Measurements from ENCODE around the gene CDK5RAP2. TPM values are rescaled to one million over a fixed set of nuclear protein-coding genes. Genes with fewer than 3 reads are reported as not detected.

CDK5RAP2 gene
- total and polyA plus RNA-seq, 9 of the 15 experiments (the other 6 are each of a cell fraction or from before 2014, with no cell fraction given) = 19.9 to 68.8 (median 42.2) TPM

DNA sequence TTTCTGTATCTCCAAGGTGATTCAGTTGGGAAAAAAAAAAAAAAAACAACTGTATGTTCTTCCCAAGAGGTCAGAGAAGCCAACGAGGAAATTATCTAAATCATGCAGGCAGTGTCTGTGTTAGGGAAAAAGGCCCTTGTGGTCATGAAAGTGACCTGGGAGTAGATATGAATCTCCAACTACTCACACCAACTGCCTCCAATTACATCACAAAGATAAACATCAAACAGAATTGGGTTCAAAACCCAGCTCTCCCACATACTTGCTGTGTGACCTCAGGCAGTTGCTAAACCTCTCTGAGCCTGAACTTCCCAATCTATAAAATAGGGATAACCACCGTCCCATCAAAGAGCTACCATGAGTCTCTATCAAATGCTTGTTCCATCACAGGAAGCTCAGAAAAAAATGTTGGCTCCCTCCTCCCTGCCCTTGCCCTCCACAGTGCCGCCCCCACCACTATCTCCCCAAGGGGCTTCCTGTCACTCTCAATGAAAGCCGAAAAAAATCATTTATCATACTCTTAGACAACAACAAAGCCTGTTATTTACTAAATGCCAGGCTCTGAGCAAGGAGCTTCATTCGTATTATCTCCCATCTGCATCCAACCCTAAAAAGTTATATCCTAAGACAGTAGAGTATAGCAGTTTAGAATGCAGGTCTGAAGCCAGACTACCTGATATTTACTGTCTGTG, 42.9 kb downstream of the CDK5RAP2 start (continued):
- TF ChIP-seq, protein P1, sequence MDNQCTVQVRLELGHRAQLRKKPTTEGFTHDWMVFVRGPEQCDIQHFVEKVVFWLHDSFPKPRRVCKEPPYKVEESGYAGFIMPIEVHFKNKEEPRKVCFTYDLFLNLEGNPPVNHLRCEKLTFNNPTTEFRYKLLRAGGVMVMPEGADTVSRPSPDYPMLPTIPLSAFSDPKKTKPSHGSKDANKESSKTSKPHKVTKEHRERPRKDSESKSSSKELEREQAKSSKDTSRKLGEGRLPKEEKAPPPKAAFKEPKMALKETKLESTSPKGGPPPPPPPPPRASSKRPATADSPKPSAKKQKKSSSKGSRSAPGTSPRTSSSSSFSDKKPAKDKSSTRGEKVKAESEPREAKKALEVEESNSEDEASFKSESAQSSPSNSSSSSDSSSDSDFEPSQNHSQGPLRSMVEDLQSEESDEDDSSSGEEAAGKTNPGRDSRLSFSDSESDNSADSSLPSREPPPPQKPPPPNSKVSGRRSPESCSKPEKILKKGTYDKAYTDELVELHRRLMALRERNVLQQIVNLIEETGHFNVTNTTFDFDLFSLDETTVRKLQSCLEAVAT (IDR thresholded peaks at IDR 0.05) = 0 out of 4 replicates have a peak, but pooled peaks of 1 of the 2 experiments have one; percentile 45
- TF ChIP-seq FOSL1 (tag; conservative IDR thresholded peaks at IDR 0.05) = peak; percentile 66
- TF ChIP-seq NBN (IDR thresholded peaks at IDR 0.05; ENCODE audit: low read depth) = peak; percentile 32; the same call in 1 of the 2 replicates
- peak; percentile 40; the same call in 1 of the 2 replicates for TF ChIP-seq DPF2 (IDR thresholded peaks at IDR 0.05)
- peak; percentile 51; the same call in 1 of the 2 replicates for TF ChIP-seq ESRRA (IDR thresholded peaks at IDR 0.05; ENCODE audit: borderline replicate concordance, low read depth)
- TF ChIP-seq CBX1 (IDR thresholded peaks at IDR 0.05; ENCODE audit: low read depth) = peak; percentile 89
- TF ChIP-seq BCOR (IDR thresholded peaks at IDR 0.05) = peak; percentile 98
- no peak for TF ChIP-seq ZNF133 (CRISPR knock-in tag; IDR thresholded peaks at IDR 0.05)
- TF ChIP-seq, protein P2, sequence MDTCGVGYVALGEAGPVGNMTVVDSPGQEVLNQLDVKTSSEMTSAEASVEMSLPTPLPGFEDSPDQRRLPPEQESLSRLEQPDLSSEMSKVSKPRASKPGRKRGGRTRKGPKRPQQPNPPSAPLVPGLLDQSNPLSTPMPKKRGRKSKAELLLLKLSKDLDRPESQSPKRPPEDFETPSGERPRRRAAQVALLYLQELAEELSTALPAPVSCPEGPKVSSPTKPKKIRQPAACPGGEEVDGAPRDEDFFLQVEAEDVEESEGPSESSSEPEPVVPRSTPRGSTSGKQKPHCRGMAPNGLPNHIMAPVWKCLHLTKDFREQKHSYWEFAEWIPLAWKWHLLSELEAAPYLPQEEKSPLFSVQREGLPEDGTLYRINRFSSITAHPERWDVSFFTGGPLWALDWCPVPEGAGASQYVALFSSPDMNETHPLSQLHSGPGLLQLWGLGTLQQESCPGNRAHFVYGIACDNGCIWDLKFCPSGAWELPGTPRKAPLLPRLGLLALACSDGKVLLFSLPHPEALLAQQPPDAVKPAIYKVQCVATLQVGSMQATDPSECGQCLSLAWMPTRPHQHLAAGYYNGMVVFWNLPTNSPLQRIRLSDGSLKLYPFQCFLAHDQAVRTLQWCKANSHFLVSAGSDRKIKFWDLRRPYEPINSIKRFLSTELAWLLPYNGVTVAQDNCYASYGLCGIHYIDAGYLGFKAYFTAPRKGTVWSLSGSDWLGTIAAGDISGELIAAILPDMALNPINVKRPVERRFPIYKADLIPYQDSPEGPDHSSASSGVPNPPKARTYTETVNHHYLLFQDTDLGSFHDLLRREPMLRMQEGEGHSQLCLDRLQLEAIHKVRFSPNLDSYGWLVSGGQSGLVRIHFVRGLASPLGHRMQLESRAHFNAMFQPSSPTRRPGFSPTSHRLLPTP (IDR thresholded peaks at IDR 0.05; ENCODE audit: borderline replicate concordance, extremely low read depth, insufficient read length) = peak; percentile 46
- peak in 1 of 2 experiments; percentile 76; a peak in 2 of 4 replicates for TF ChIP-seq FOXA3 (CRISPR knock-in tag; conservative IDR thresholded peaks at IDR 0.05 in 1 of 2, IDR thresholded peaks at IDR 0.05 in 1 of 2)
- TF ChIP-seq MTA2 (IDR thresholded peaks at IDR 0.05; ENCODE audit: low read depth) = peak; percentile 43; the same call in 1 of the 2 replicates
- TF ChIP-seq, protein P3, sequence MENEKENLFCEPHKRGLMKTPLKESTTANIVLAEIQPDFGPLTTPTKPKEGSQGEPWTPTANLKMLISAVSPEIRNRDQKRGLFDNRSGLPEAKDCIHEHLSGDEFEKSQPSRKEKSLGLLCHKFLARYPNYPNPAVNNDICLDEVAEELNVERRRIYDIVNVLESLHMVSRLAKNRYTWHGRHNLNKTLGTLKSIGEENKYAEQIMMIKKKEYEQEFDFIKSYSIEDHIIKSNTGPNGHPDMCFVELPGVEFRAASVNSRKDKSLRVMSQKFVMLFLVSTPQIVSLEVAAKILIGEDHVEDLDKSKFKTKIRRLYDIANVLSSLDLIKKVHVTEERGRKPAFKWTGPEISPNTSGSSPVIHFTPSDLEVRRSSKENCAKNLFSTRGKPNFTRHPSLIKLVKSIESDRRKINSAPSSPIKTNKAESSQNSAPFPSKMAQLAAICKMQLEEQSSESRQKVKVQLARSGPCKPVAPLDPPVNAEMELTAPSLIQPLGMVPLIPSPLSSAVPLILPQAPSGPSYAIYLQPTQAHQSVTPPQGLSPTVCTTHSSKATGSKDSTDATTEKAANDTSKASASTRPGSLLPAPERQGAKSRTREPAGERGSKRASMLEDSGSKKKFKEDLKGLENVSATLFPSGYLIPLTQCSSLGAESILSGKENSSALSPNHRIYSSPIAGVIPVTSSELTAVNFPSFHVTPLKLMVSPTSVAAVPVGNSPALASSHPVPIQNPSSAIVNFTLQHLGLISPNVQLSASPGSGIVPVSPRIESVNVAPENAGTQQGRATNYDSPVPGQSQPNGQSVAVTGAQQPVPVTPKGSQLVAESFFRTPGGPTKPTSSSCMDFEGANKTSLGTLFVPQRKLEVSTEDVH (IDR thresholded peaks at IDR 0.05; ENCODE audit: low read depth, partially characterized antibody) = peak; percentile 39
- TF ChIP-seq, protein P4, sequence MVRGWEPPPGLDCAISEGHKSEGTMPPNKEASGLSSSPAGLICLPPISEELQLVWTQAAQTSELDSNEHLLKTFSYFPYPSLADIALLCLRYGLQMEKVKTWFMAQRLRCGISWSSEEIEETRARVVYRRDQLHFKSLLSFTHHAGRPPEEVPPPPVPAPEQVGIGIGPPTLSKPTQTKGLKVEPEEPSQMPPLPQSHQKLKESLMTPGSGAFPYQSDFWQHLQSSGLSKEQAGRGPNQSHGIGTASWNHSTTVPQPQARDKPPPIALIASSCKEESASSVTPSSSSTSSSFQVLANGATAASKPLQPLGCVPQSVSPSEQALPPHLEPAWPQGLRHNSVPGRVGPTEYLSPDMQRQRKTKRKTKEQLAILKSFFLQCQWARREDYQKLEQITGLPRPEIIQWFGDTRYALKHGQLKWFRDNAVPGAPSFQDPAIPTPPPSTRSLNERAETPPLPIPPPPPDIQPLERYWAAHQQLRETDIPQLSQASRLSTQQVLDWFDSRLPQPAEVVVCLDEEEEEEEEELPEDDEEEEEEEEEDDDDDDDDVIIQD (CRISPR knock-in tag; IDR thresholded peaks at IDR 0.05) = no peak
- TF ChIP-seq, protein P5, sequence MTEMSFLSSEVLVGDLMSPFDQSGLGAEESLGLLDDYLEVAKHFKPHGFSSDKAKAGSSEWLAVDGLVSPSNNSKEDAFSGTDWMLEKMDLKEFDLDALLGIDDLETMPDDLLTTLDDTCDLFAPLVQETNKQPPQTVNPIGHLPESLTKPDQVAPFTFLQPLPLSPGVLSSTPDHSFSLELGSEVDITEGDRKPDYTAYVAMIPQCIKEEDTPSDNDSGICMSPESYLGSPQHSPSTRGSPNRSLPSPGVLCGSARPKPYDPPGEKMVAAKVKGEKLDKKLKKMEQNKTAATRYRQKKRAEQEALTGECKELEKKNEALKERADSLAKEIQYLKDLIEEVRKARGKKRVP (CRISPR knock-in tag; IDR thresholded peaks at IDR 0.05) = 0 out of 2 replicates have a peak, but pooled peaks have one; percentile 30
- peak; percentile 22; the same call in 1 of the 2 replicates for TF ChIP-seq POLR2AphosphoS5 (IDR thresholded peaks at IDR 0.05; ENCODE audit: control insufficient read depth, insufficient read depth, low read depth, low read length)
- TF ChIP-seq ZNF644 (tag; IDR thresholded peaks at IDR 0.05; ENCODE audit: low read depth) = 0 out of 2 replicates have a peak, but pooled peaks have one; percentile 47
- peak; percentile 74 for TF ChIP-seq GATA2 (CRISPR knock-in tag; IDR thresholded peaks at IDR 0.05)

Measured in K562 (cell line).